ENCODE measurements around the gene SPPL3.

GRCh38 chr12:120722784-120723183 lies 181.4 kb downstream of the SPPL3 start:
- TF ChIP-seq POLR2A (IDR thresholded peaks at IDR 0.05) (no peak), EP300 (IDR thresholded peaks at IDR 0.05) (no peak)

Measured in tibial nerve (tissue), 3 donors.